SK-N-SH (cell line): ENCODE measurements around the gene ZNF615. TPM values are rescaled to one million over a fixed set of nuclear protein-coding genes. Genes with fewer than 3 reads are reported as not detected.

Experiments
- CTCF ChIA-PET: fragments of 300-600, 350-600 bp; formaldehyde crosslinking; extraction: SDS; loops from one replicate; lab custom pipeline; 2021; lab: Yijun Ruan, JAX
- POLR2A ChIA-PET: fragments of 350-600 bp; sonication (Branson Sonifier 250); formaldehyde crosslinking; extraction: SDS; loops from one replicate; lab custom pipeline; 2020; ENCODE audit warnings: antibody characterized with exemption, inconsistent platforms; lab: Yijun Ruan, JAX
- DNase-seq: peaks from one replicate; pipeline ENCODE4 v3.0.0; 2012
- H2AFZ ChIP-seq: fragments of 200-600 bp; sonication (generic); 2 replicates; pipeline ENCODE4 v1.8.1; 2016; ENCODE audit warnings: antibody characterized with exemption, mild to moderate bottlenecking, low read depth
- H3F3A ChIP-seq: fragments of 200-600 bp; sonication (generic); replicated peaks from 2 replicates; pipeline ENCODE3; 2016; ENCODE audit warnings: antibody characterized with exemption, mild to moderate bottlenecking; ENCODE audit not compliant: insufficient read depth
- H3K27ac ChIP-seq, 2 experiments: fragments of 200-500 bp in 1 of 2; fragments of 200-600 bp in 1 of 2; sonication (Bioruptor generic) in 1 of 2; sonication (generic), shearing (Covaris generic) in 1 of 2; 2 replicates each; pipeline versions ENCODE4 v1.5.1 to v1.6.1; 2014 to 2016; ENCODE audit warnings: low read depth in 2 of 2, inconsistent platforms in 1 of 2, low read length in 1 of 2, mild to moderate bottlenecking in 1 of 2, mixed read lengths in 1 of 2
- H3K27me3 ChIP-seq: fragments of 200-600 bp; sonication (generic), shearing (Covaris generic); 2 replicates; pipeline ENCODE4 v1.6.1; 2016; ENCODE audit warnings: mixed run types; ENCODE audit not compliant: insufficient read depth
- H3K36me3 ChIP-seq, 2 experiments: fragments of 200-500 bp in 1 of 2; fragments of 200-600 bp in 1 of 2; sonication (Bioruptor generic) in 1 of 2; sonication (generic) in 1 of 2; replicated peaks in 1 of 2; 2 replicates each; pipeline versions ENCODE3 to v1.5.1; 2014 to 2016; ENCODE audit warnings: low read length in 1 of 2, mild to moderate bottlenecking in 1 of 2; ENCODE audit not compliant: insufficient read depth in 2 of 2, control insufficient read depth in 1 of 2
- H3K4me1 ChIP-seq, 2 experiments: fragments of 200-500 bp in 1 of 2; fragments of 200-600 bp in 1 of 2; sonication (Bioruptor generic) in 1 of 2; sonication (generic), shearing (Covaris generic) in 1 of 2; 2 replicates each; pipeline versions ENCODE4 v1.5.1 to v1.6.1; 2014 to 2016; ENCODE audit warnings: low read depth in 1 of 2, low read length in 1 of 2, mixed run types in 1 of 2; ENCODE audit not compliant: insufficient read depth in 2 of 2, control insufficient read depth in 1 of 2
- H3K4me2 ChIP-seq: fragments of 200-600 bp; sonication (generic), shearing (Covaris generic); 2 replicates; pipeline ENCODE4 v1.6.1; 2017; ENCODE audit warnings: mixed run types
- H3K4me3 ChIP-seq, 2 experiments: fragments of 200-500 bp in 1 of 2; fragments of 200-600 bp in 1 of 2; sonication (Bioruptor generic) in 1 of 2; sonication (generic), shearing (Covaris generic) in 1 of 2; 2 replicates each; pipeline versions ENCODE4 v1.5.1 to v1.8.1; 2014 to 2016; ENCODE audit warnings: low read depth in 2 of 2, inconsistent platforms in 1 of 2, low read length in 1 of 2, mild to moderate bottlenecking in 1 of 2, mixed read lengths in 1 of 2, moderate library complexity in 1 of 2
- H3K79me2 ChIP-seq: fragments of 200-600 bp; sonication (generic); 2 replicates; pipeline ENCODE4 v1.8.1; 2017; ENCODE audit warnings: mild to moderate bottlenecking; ENCODE audit not compliant: insufficient read depth
- H3K9ac ChIP-seq: fragments of 200-600 bp; sonication (generic); 2 replicates; pipeline ENCODE4 v1.6.1; 2017; ENCODE audit warnings: mixed run types
- H3K9me2 ChIP-seq: fragments of 200-600 bp; sonication (generic); 2 replicates; pipeline ENCODE4 v1.6.1; 2017; ENCODE audit warnings: mixed run types
- H3K9me3 ChIP-seq: fragments of 200-600 bp; sonication (generic); 2 replicates; pipeline ENCODE4 v1.6.1; 2017; ENCODE audit warnings: mixed run types, mild to moderate bottlenecking, moderate library complexity
- H4K20me1 ChIP-seq: fragments of 200-600 bp; sonication (generic); 2 replicates; pipeline ENCODE4 v1.6.1; 2017; ENCODE audit warnings: mild to moderate bottlenecking, mixed run types; ENCODE audit not compliant: insufficient read depth
- CHD2 ChIP-seq: fragments of 150-350 bp; IDR thresholded peaks from 2 replicates; pipeline ENCODE4 v1.6.1; 2018; ENCODE audit warnings: low read length; ENCODE audit not compliant: partially characterized antibody
- ELF1 ChIP-seq: IDR thresholded peaks from 2 replicates; pipeline ENCODE4 v1.4.0; 2012
- FOXJ3 ChIP-seq: sonication (generic); formaldehyde crosslinking; IDR thresholded peaks from 2 replicates; pipeline ENCODE4 v1.5.1; 2020; ENCODE audit warnings: mild to moderate bottlenecking, missing genetic modification reagents
- GABPA ChIP-seq: IDR thresholded peaks from 2 replicates; pipeline ENCODE4 v1.4.0; 2012; ENCODE audit warnings: low read depth, mild to moderate bottlenecking
- MEF2A ChIP-seq: IDR thresholded peaks from 2 replicates; pipeline ENCODE4 v1.4.0; 2012; ENCODE audit warnings: low read depth, borderline replicate concordance
- NFIC ChIP-seq: IDR thresholded peaks from 2 replicates; pipeline ENCODE4 v1.4.0; 2012; ENCODE audit warnings: borderline replicate concordance
- NRF1 ChIP-seq: IDR thresholded peaks from 2 replicates; pipeline ENCODE4 v1.6.1; 2012; ENCODE audit warnings: low read depth, mild to moderate bottlenecking, low read length
- POLR2AphosphoS5 ChIP-seq: IDR thresholded peaks from 2 replicates; pipeline ENCODE4 v1.6.1; 2012; ENCODE audit warnings: low read depth, low read length
- REST ChIP-seq: IDR thresholded peaks from 2 replicates; pipeline ENCODE4 v1.6.1; 2012; ENCODE audit warnings: mild to moderate bottlenecking, low read depth, low read length, moderate library complexity
- RFX5 ChIP-seq: IDR thresholded peaks from 2 replicates; pipeline ENCODE4 v1.6.1; 2012; ENCODE audit warnings: mild to moderate bottlenecking, improper control_type of control experiment, low read length
- SIN3A ChIP-seq: IDR thresholded peaks from 2 replicates; pipeline ENCODE4 v1.6.1; 2012; ENCODE audit warnings: low read depth, mild to moderate bottlenecking, low read length, moderate library complexity, borderline replicate concordance
- TAF1 ChIP-seq: IDR thresholded peaks from 2 replicates; pipeline ENCODE4 v1.6.1; 2012; ENCODE audit warnings: low read depth, mild to moderate bottlenecking, low read length, moderate library complexity, borderline replicate concordance
- TCF12 ChIP-seq: IDR thresholded peaks from 2 replicates; pipeline ENCODE4 v1.4.0; 2012
- TEAD4 ChIP-seq: IDR thresholded peaks from 2 replicates; pipeline ENCODE4 v1.4.0; 2012; ENCODE audit warnings: mild to moderate bottlenecking, borderline replicate concordance; ENCODE audit not compliant: insufficient read depth
- YY1 ChIP-seq: IDR thresholded peaks from 2 replicates; pipeline ENCODE4 v1.4.0; 2012; ENCODE audit warnings: low read depth, mild to moderate bottlenecking
- WGBS: methylation state at CpG from one replicate; pipeline ENCODE4 v1.1.6; 2017; ENCODE audit warnings: low lambda C conversion rate; 5-methylcytosine and 5-hydroxymethylcytosine counted together
- polyA plus RNA-seq, 3 experiments: library from polyadenylated mRNA; depleted of rRNA; stranded (reverse); fragments of >200 nt; gene quantifications; 2 replicates each; pipeline ENCODE4 v1.2.3, GENCODE V29; 2012
- TF ChIP-seq, protein P1 (sequence below): IDR thresholded peaks from 2 replicates; pipeline ENCODE4; 2012
- TF ChIP-seq, protein P2 (sequence below): IDR thresholded peaks from 2 replicates; pipeline ENCODE4 v1.4.0; 2012; ENCODE audit warnings: low read depth

ZNF615 gene
- polyA plus RNA-seq, 1 of the 3 experiments (the other 2 are of a cell fraction): 1.6 TPM

GRCh38 chr19:52048555-52049501, 40.8 kb upstream of the ZNF615 start, which contains the start of gene ZNF432:
TSS of gene ZNF432 (minus strand) at chr19:52048838. CDS start at chr19:52046868, 1,970 bp downstream.
- Histone ChIP-seq H3K9me2 (no peaks in the 10 kb centered on the region), H4K20me1 (no peaks in the 10 kb centered on the region), H2AFZ (peak within 1 kb of the TSS; percentile 82), H3K4me3 (peak within 1 kb of the TSS; percentile 73 to 83), H3K9ac (peak within 1 kb of the TSS; percentile 81), H3K27me3 (no peaks in the 10 kb centered on the region), H3K4me1 (no peaks in the 10 kb centered on the region; a peak in 1 of 4 replicates), H3K4me2 (peak within 1 kb of the TSS; percentile 71), H3F3A (peaks cover 10% of the 10 kb centered on the region), H3K36me3 (peaks cover 25 to 41% of the 10 kb centered on the region in 2 experiments), H3K9me3 (peaks cover 12% of the 10 kb centered on the region; the same call in 1 of the 2 replicates), H3K27ac (peak within 1 kb of the TSS; percentile 86 to 96), H3K79me2 (peaks cover 21% of the 10 kb centered on the region)
- peak; percentile 83 for DNase-seq
- CTCF ChIA-PET: interaction anchor here (1.1 to 1.2 kb wide), 2 partner anchors 11 to 21 kb away, joined by 3 read pairs; partner anchors contain the start of gene ZNF614
- WGBS: 1% methylated on average over 56 of the region's 60 CpGs
- POLR2A ChIA-PET: interaction anchor here (1.5 kb wide), 1 partner anchor 21 kb away, joined by 7 read pairs; the partner anchor contains the start of gene ZNF614
- TF ChIP-seq, protein P1, sequence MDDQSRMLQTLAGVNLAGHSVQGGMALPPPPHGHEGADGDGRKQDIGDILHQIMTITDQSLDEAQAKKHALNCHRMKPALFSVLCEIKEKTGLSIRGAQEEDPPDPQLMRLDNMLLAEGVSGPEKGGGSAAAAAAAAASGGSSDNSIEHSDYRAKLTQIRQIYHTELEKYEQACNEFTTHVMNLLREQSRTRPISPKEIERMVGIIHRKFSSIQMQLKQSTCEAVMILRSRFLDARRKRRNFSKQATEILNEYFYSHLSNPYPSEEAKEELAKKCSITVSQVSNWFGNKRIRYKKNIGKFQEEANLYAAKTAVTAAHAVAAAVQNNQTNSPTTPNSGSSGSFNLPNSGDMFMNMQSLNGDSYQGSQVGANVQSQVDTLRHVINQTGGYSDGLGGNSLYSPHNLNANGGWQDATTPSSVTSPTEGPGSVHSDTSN: no peak
- no peak for TF ChIP-seq MEF2A
- TF ChIP-seq POLR2AphosphoS5: peak; percentile 50; the same call in 1 of the 2 replicates
- TF ChIP-seq TCF12: peak; percentile 8; the same call in 1 of the 2 replicates
- no peak for TF ChIP-seq TEAD4
- TF ChIP-seq RFX5: no peak
- no peak for TF ChIP-seq FOXJ3
- TF ChIP-seq SIN3A: no peak; the same call in 1 of the 2 replicates
- no peak for TF ChIP-seq NFIC
- peak; percentile 64 for TF ChIP-seq GABPA
- TF ChIP-seq TAF1: 0 out of 2 replicates have a peak, but pooled peaks have one; percentile 19
- TF ChIP-seq YY1: peak; percentile 95
- peak; percentile 28; the same call in 1 of the 2 replicates for TF ChIP-seq NRF1
- peak; percentile 92 for TF ChIP-seq ELF1
- TF ChIP-seq, protein P2, sequence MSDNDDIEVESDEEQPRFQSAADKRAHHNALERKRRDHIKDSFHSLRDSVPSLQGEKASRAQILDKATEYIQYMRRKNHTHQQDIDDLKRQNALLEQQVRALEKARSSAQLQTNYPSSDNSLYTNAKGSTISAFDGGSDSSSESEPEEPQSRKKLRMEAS: peak; percentile 55; the same call in 1 of the 2 replicates
- no peak for TF ChIP-seq REST
- TF ChIP-seq CHD2: peak; percentile 54
